ENCODE results near the gene LINC01488. TPM values are rescaled to one million over a fixed set of nuclear protein-coding genes. Genes with fewer than 3 reads are reported as not detected.

The LINC01488 gene
- total RNA-seq, 3 donors from 2014 or later = not detected

GRCh38 chr11:69484427-69485259 is 3.2 kb downstream of the LINC01488 start:
- no peak for DNase-seq (ENCODE audit: low spot score in 2 of 2)

GRCh38 chr11:69485337-69486041 is 4.0 kb downstream of the LINC01488 start:
- H3K9me3 ChIP-seq = no peaks in the 10 kb centered on the region
- H3K27me3 ChIP-seq = no peaks in the 10 kb centered on the region
- no peak overlapping the region for H3K27ac ChIP-seq
- TF ChIP-seq POLR2AphosphoS5 (IDR thresholded peaks at IDR 0.05) (no peak), POLR2A (IDR thresholded peaks at IDR 0.05) (no peak)
- TF ChIP-seq, protein P1, sequence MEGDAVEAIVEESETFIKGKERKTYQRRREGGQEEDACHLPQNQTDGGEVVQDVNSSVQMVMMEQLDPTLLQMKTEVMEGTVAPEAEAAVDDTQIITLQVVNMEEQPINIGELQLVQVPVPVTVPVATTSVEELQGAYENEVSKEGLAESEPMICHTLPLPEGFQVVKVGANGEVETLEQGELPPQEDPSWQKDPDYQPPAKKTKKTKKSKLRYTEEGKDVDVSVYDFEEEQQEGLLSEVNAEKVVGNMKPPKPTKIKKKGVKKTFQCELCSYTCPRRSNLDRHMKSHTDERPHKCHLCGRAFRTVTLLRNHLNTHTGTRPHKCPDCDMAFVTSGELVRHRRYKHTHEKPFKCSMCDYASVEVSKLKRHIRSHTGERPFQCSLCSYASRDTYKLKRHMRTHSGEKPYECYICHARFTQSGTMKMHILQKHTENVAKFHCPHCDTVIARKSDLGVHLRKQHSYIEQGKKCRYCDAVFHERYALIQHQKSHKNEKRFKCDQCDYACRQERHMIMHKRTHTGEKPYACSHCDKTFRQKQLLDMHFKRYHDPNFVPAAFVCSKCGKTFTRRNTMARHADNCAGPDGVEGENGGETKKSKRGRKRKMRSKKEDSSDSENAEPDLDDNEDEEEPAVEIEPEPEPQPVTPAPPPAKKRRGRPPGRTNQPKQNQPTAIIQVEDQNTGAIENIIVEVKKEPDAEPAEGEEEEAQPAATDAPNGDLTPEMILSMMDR (IDR thresholded peaks at IDR 0.05) = no peak
- H3K4me3 ChIP-seq = no peak overlapping the region
- intact Hi-C loops (cut with DNase I; ENCODE audit: low total_unique reads) = no loop called here
- no peak for DNase-seq (ENCODE audit: low spot score in 2 of 2)
- peaks cover 5 to 11% of the 10 kb centered on the region in 2 donors for H3K4me1 ChIP-seq
- H3K36me3 ChIP-seq = no peaks in the 10 kb centered on the region

More at GRCh38 chr11:69484427-69485259, 3.2 kb downstream of the LINC01488 start:
- no peak overlapping the region for H3K4me3 ChIP-seq
- H3K9me3 ChIP-seq = no peaks in the 10 kb centered on the region
- no peaks in the 10 kb centered on the region for H3K36me3 ChIP-seq
- no peak for TF ChIP-seq POLR2AphosphoS5 (IDR thresholded peaks at IDR 0.05)
- TF ChIP-seq, protein P1 (IDR thresholded peaks at IDR 0.05) = no peak
- TF ChIP-seq POLR2A (IDR thresholded peaks at IDR 0.05) = no peak
- intact Hi-C loops (cut with DNase I; ENCODE audit: low total_unique reads) = no loop called here
- peaks cover 5 to 11% of the 10 kb centered on the region in 2 donors for H3K4me1 ChIP-seq
- H3K27ac ChIP-seq = no peak overlapping the region
- H3K27me3 ChIP-seq = no peaks in the 10 kb centered on the region

- Histone ChIP-seq H3K4me3 (no peak overlapping the region), H3K4me1 (peaks cover 5 to 11% of the 10 kb centered on the region in 2 donors), H3K27me3 (no peaks in the 10 kb centered on the region), H3K36me3 (no peaks in the 10 kb centered on the region), H3K9me3 (no peaks in the 10 kb centered on the region), H3K27ac (peak overlapping the region; percentile 38 to 57)
- intact Hi-C loops (cut with DNase I; ENCODE audit: low total_unique reads) = no loop called here
- no peak for TF ChIP-seq POLR2AphosphoS5 (IDR thresholded peaks at IDR 0.05)
- TF ChIP-seq POLR2A (IDR thresholded peaks at IDR 0.05) = no peak
- TF ChIP-seq, protein P1 (IDR thresholded peaks at IDR 0.05) = no peak
- DNase-seq (ENCODE audit: low spot score in 2 of 2) = no peak
Measured at GRCh38 chr11:69486056-69486772, 4.8 kb downstream of the LINC01488 start.

GRCh38 chr11:69486773-69487291 is 5.4 kb downstream of the LINC01488 start:
- DNase-seq (ENCODE audit: low spot score in 2 of 2) = peak in 1 of 2 donors; percentile 70

More at GRCh38 chr11:69486773-69487291, 5.4 kb downstream of the LINC01488 start:
- Histone ChIP-seq H3K27ac (peak overlapping the region; percentile 38 to 57), H3K4me3 (peak overlapping the region in 1 of 3 donors; percentile 5), H3K27me3 (no peaks in the 10 kb centered on the region), H3K9me3 (no peaks in the 10 kb centered on the region), H3K4me1 (peaks cover 5 to 11% of the 10 kb centered on the region in 2 donors), H3K36me3 (no peaks in the 10 kb centered on the region)
- intact Hi-C loops (cut with DNase I; ENCODE audit: low total_unique reads) = no loop called here
- TF ChIP-seq, protein P1 (IDR thresholded peaks at IDR 0.05) = no peak
- no peak for TF ChIP-seq POLR2A (IDR thresholded peaks at IDR 0.05)
- no peak for TF ChIP-seq POLR2AphosphoS5 (IDR thresholded peaks at IDR 0.05)

All from breast epithelium (tissue), 4 donors.